ENCODE measurements around the gene LCN1.
"Not testable (repeated sequence)": the region's sequence is repeated elsewhere in the genome, so short reads cannot be mapped to it uniquely, and the experiment has no call there.

The LCN1 gene

GRCh38 chr9:135524130-135524861 lies 3.1 kb downstream of the LCN1 start:
- DNase-seq = no peak

- DNase-seq = no peak
These were observed 4.2 kb downstream of the LCN1 start for GRCh38 chr9:135525241-135526088.

GRCh38 chr9:135526089-135526729 lies 5.0 kb downstream of the LCN1 start:
- DNase-seq = no peak

- DNase-seq = no peak
These were observed 5.7 kb downstream of the LCN1 start for GRCh38 chr9:135526730-135527571.

- not testable (repeated sequence) for DNase-seq
These were observed 7.7 kb downstream of the LCN1 start for GRCh38 chr9:135528842-135529435.

GRCh38 chr9:135530146-135530545 lies 8.9 kb downstream of the LCN1 start:
- no peak for DNase-seq

- DNase-seq = no peak
These were observed 9.9 kb downstream of the LCN1 start for GRCh38 chr9:135531096-135531495.

- no peak for DNase-seq
These were observed 11.9 kb downstream of the LCN1 start for GRCh38 chr9:135533113-135533512.

- DNase-seq = no peak
These were observed 12.4 kb downstream of the LCN1 start for GRCh38 chr9:135533674-135534073.

GRCh38 chr9:135534192-135534711 lies 13.0 kb downstream of the LCN1 start:
- DNase-seq = not testable (repeated sequence)

GRCh38 chr9:135534826-135535225 lies 13.6 kb downstream of the LCN1 start:
- not testable (repeated sequence) for DNase-seq

- DNase-seq = not testable (repeated sequence)
These were observed 14.4 kb downstream of the LCN1 start for GRCh38 chr9:135535631-135536030.

- no peak for DNase-seq
These were observed 15.0 kb downstream of the LCN1 start for GRCh38 chr9:135536216-135536615.

- DNase-seq = not testable (repeated sequence)
These were observed 22.1 kb downstream of the LCN1 start for GRCh38 chr9:135543262-135543894.

GRCh38 chr9:135544981-135545635 lies 23.9 kb downstream of the LCN1 start:
- no peak for DNase-seq

GRCh38 chr9:135545646-135546176 lies 24.5 kb downstream of the LCN1 start, which contains the start of gene OBP2A:
Gene OBP2A, plus strand, starts transcription at chr9:135546126. Its CDS starts 55 bp downstream, at chr9:135546181.
- not testable (repeated sequence) for DNase-seq

- DNase-seq = not testable (repeated sequence)
These were observed 25.8 kb downstream of the LCN1 start for GRCh38 chr9:135546792-135547617.

- no peak for DNase-seq
These were observed 26.8 kb downstream of the LCN1 start for GRCh38 chr9:135547756-135548736.
